ENCODE results near the gene ACTR1A.
"Not testable (repeated sequence)": the region's sequence is repeated elsewhere in the genome, so short reads cannot be mapped to it uniquely, and the experiment has no call there.

Gene ACTR1A

GRCh38 chr10:102502337-102503151, at the start of gene ACTR1A:
Gene ACTR1A (minus strand): TSS chr10:102502712. CDS start chr10:102502647, 65 bp downstream.
- peak; percentile 91 for DNase-seq

- DNase-seq, result no peak
Observed at GRCh38 chr10:102550636-102551210, 48.2 kb upstream of the ACTR1A start.

GRCh38 chr10:102549549-102549948, 47.0 kb upstream of the ACTR1A start:
- DNase-seq, result no peak

GRCh38 chr10:102546606-102547320, 44.3 kb upstream of the ACTR1A start:
- no peak for DNase-seq

GRCh38 chr10:102545997-102546396, 43.5 kb upstream of the ACTR1A start:
- DNase-seq, result no peak

- DNase-seq, result no peak
Observed at GRCh38 chr10:102545265-102545871, 42.9 kb upstream of the ACTR1A start.

- DNase-seq, result no peak
Observed at GRCh38 chr10:102542800-102543418, 40.4 kb upstream of the ACTR1A start.

GRCh38 chr10:102540023-102540422, 37.5 kb upstream of the ACTR1A start:
- DNase-seq, result no peak

- no peak for DNase-seq
Observed at GRCh38 chr10:102538811-102539210, 36.3 kb upstream of the ACTR1A start.

- DNase-seq, result no peak
Observed at GRCh38 chr10:102537948-102538347, 35.4 kb upstream of the ACTR1A start.

GRCh38 chr10:102537367-102537766, 34.9 kb upstream of the ACTR1A start:
- no peak for DNase-seq

GRCh38 chr10:102535481-102536147, 33.1 kb upstream of the ACTR1A start:
- DNase-seq, result no peak

GRCh38 chr10:102534966-102535365, 32.5 kb upstream of the ACTR1A start:
- DNase-seq, result not testable (repeated sequence)

- no peak for DNase-seq
Observed at GRCh38 chr10:102534333-102534732, 31.8 kb upstream of the ACTR1A start.

GRCh38 chr10:102527546-102527945, 25.0 kb upstream of the ACTR1A start:
- DNase-seq, result no peak

- DNase-seq, result no peak
Observed at GRCh38 chr10:102524746-102525145, 22.2 kb upstream of the ACTR1A start.

- no peak for DNase-seq
Observed at GRCh38 chr10:102523250-102524029, 20.9 kb upstream of the ACTR1A start.

GRCh38 chr10:102522874-102523249, 20.4 kb upstream of the ACTR1A start:
- DNase-seq, result no peak

GRCh38 chr10:102519246-102519825, 16.8 kb upstream of the ACTR1A start:
- DNase-seq, result no peak

GRCh38 chr10:102517553-102517952, 15.0 kb upstream of the ACTR1A start:
- no peak for DNase-seq

GRCh38 chr10:102515724-102516123, 13.2 kb upstream of the ACTR1A start:
- DNase-seq, result no peak
